CD4-positive, alpha-beta T cell (primary cell): ENCODE measurements around the gene CDH4. TPM values are rescaled to one million over a fixed set of nuclear protein-coding genes. Genes with fewer than 3 reads are reported as not detected.

Experiments used
- ATAC-seq: fragments of 200-7000 bp; cut with Tn5 transposase; one replicate; pipeline ENCODE4 v1.10.0; 2022; ENCODE audit warnings: mild to moderate bottlenecking; ENCODE audit not compliant: poor library complexity
- CTCF ChIA-PET: fragments of 350-600 bp; sonication (Branson Sonifier 250); formaldehyde crosslinking; loops from one replicate; lab custom pipeline; 2021; ENCODE audit warnings: antibody characterized with exemption, inconsistent platforms; lab: Charles Lee
- POLR2A ChIA-PET: fragments of 350-600 bp; sonication (Branson Sonifier 250); formaldehyde crosslinking; loops from one replicate; lab custom pipeline; 2021; ENCODE audit warnings: antibody characterized with exemption, inconsistent platforms; lab: Charles Lee
- DNase-seq, 14 experiments: peaks; one replicate each; pipeline ENCODE4 v3.0.0-alpha.2; 2013 to 2020; ENCODE audit warnings: mixed read lengths in 2 of 14
- H3K27ac ChIP-seq, 2 donors: one replicate each; pipeline versions ENCODE4 v1.5.1 to v1.7.0; 2013; ENCODE audit warnings: low read length in 2 of 2, low read depth in 1 of 2, mild to moderate bottlenecking in 1 of 2
- H3K27me3 ChIP-seq, 2 experiments: 1 replicate in 1 of 2; 2 replicates in 1 of 2; pipeline versions ENCODE4 v1.6.1 to v1.7.0; 2013; ENCODE audit warnings: low read length in 2 of 2, control low read depth in 1 of 2, mild to moderate bottlenecking in 1 of 2, moderate library complexity in 1 of 2; ENCODE audit not compliant: insufficient read depth in 2 of 2, control insufficient read depth in 1 of 2
- H3K36me3 ChIP-seq: one replicate; pipeline ENCODE4 v1.6.1; 2013; ENCODE audit warnings: low read length, control low read depth; ENCODE audit not compliant: insufficient read depth
- H3K4me1 ChIP-seq: one replicate; pipeline ENCODE4 v1.6.1; 2013; ENCODE audit warnings: low read length, control low read depth; ENCODE audit not compliant: insufficient read depth
- H3K4me3 ChIP-seq: one replicate; pipeline ENCODE4 v1.5.1; 2013; ENCODE audit warnings: mild to moderate bottlenecking, low read length, moderate library complexity
- H3K9me3 ChIP-seq, 2 experiments: 1 replicate in 1 of 2; 2 replicates in 1 of 2; pipeline versions ENCODE4 v1.6.1 to v1.7.0; 2013; ENCODE audit warnings: low read length in 2 of 2, mild to moderate bottlenecking in 2 of 2, control low read depth in 1 of 2, moderate library complexity in 1 of 2; ENCODE audit not compliant: control insufficient read depth in 1 of 2, insufficient read depth in 1 of 2
- H3K27ac Mint-ChIP-seq: one replicate; pipeline ENCODE4 v1.8.0; 2020; ENCODE audit warnings: mixed read lengths
- H3K27me3 Mint-ChIP-seq: one replicate; pipeline ENCODE4 v1.8.0; 2021; ENCODE audit warnings: mixed read lengths
- H3K36me3 Mint-ChIP-seq: one replicate; pipeline ENCODE4 v1.8.0; 2021; ENCODE audit warnings: low read depth, mixed read lengths
- H3K4me1 Mint-ChIP-seq: one replicate; pipeline ENCODE4 v1.8.0; 2021; ENCODE audit warnings: low read depth, mixed read lengths
- H3K4me3 Mint-ChIP-seq: one replicate; pipeline ENCODE4 v1.8.0; 2020; ENCODE audit warnings: mild to moderate bottlenecking, mixed read lengths
- H3K9me3 Mint-ChIP-seq: one replicate; pipeline ENCODE4 v1.8.0; 2020; ENCODE audit warnings: mixed read lengths
- intact Hi-C, 2 experiments: fragments of 100-400 bp; cut with DNase I in 1 of 2; cut with micrococcal nuclease in 1 of 2; formaldehyde crosslinking; loops; one replicate each; pipeline versions ENCODE4 v1.15.1 to v1.9.0; 2023 to 2025; cut with DNase I, micrococcal nuclease
- total RNA-seq, 174 experiments: library from RNA in 2 of 174; stranded (reverse) in 2 of 174; gene quantifications; one replicate each; pipeline ENCODE4 v1.2.3 and lab custom pipeline; 2021 to 2026
- TF ChIP-seq, protein P1 (sequence below): fragments of 200-600 bp; IDR thresholded peaks from one replicate; pipeline ENCODE4 v1.8.0; 2022; ENCODE audit warnings: antibody characterized with exemption, mild to moderate bottlenecking

The CDH4 gene
- total RNA-seq, 2 experiments from 2014 or later: 0.11 TPM

DNA sequence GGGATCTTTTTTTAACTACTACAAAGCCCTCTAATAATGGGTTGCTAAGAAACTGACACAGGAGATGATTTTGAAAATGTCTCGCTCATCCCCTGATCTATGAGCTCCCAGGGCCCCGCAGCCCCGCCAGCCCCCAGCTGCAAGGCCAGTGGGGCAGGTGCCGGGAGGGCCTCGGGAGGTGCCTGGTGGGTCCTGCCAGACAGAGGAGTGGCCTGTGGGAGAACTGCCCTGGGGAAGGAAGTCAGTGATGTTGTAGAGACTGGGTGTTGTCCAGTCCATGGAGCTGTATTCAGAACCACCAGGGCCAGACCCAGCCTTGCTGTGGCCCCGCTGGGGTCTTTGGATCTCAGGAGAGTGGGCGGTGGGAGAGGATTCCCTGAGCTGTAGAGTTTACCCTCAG, 554.9 kb downstream of the CDH4 start:
- DNase-seq (no peak), ATAC-seq (no peak)
- no peaks in the 10 kb centered on the region for H3K36me3 ChIP-seq
- H3K4me3 Mint-ChIP-seq: no peak overlapping the region
- no peaks in the 10 kb centered on the region for H3K4me1 Mint-ChIP-seq
- no peaks in the 10 kb centered on the region for H3K36me3 Mint-ChIP-seq
- H3K4me3 ChIP-seq: no peak overlapping the region
- H3K9me3 Mint-ChIP-seq: no peaks in the 10 kb centered on the region
- TF ChIP-seq, protein P1, sequence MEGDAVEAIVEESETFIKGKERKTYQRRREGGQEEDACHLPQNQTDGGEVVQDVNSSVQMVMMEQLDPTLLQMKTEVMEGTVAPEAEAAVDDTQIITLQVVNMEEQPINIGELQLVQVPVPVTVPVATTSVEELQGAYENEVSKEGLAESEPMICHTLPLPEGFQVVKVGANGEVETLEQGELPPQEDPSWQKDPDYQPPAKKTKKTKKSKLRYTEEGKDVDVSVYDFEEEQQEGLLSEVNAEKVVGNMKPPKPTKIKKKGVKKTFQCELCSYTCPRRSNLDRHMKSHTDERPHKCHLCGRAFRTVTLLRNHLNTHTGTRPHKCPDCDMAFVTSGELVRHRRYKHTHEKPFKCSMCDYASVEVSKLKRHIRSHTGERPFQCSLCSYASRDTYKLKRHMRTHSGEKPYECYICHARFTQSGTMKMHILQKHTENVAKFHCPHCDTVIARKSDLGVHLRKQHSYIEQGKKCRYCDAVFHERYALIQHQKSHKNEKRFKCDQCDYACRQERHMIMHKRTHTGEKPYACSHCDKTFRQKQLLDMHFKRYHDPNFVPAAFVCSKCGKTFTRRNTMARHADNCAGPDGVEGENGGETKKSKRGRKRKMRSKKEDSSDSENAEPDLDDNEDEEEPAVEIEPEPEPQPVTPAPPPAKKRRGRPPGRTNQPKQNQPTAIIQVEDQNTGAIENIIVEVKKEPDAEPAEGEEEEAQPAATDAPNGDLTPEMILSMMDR: no peak
- no peaks in the 10 kb centered on the region for H3K4me1 ChIP-seq
- H3K9me3 ChIP-seq: no peaks in the 10 kb centered on the region
- POLR2A ChIA-PET: no interaction called here
- intact Hi-C loops: no loop called here
- no peaks in the 10 kb centered on the region for H3K27me3 ChIP-seq
- H3K27ac Mint-ChIP-seq: no peak overlapping the region
- H3K27me3 Mint-ChIP-seq: peaks cover 6% of the 10 kb centered on the region
- CTCF ChIA-PET: no interaction called here
- no peak overlapping the region for H3K27ac ChIP-seq

GRCh38 chr20:61807471-61808160, 555.6 kb downstream of the CDH4 start:
- H3K9me3 ChIP-seq: no peaks in the 10 kb centered on the region
- H3K4me3 Mint-ChIP-seq: no peak overlapping the region
- no peaks in the 10 kb centered on the region for H3K27me3 ChIP-seq
- ChIA-PET POLR2A (no interaction called here), CTCF (no interaction called here)
- H3K4me1 ChIP-seq: no peaks in the 10 kb centered on the region
- no peaks in the 10 kb centered on the region for H3K9me3 Mint-ChIP-seq
- intact Hi-C loops: no loop called here
- TF ChIP-seq, protein P1: no peak
- no peaks in the 10 kb centered on the region for H3K36me3 Mint-ChIP-seq
- peaks cover 5% of the 10 kb centered on the region for H3K27me3 Mint-ChIP-seq
- DNase-seq (no peak), ATAC-seq (no peak)
- H3K36me3 ChIP-seq: no peaks in the 10 kb centered on the region
- no peaks in the 10 kb centered on the region for H3K4me1 Mint-ChIP-seq
- no peak overlapping the region for H3K4me3 ChIP-seq
- no peak overlapping the region for H3K27ac Mint-ChIP-seq
- H3K27ac ChIP-seq: no peak overlapping the region

- intact Hi-C loops: no loop called here
- Histone ChIP-seq H3K27ac (no peak overlapping the region), H3K4me3 (no peak overlapping the region), H3K9me3 (no peaks in the 10 kb centered on the region), H3K4me1 (no peaks in the 10 kb centered on the region), H3K36me3 (no peaks in the 10 kb centered on the region), H3K27me3 (no peaks in the 10 kb centered on the region)
- Mint-ChIP-seq H3K27ac (no peak overlapping the region), H3K27me3 (peaks cover 5% of the 10 kb centered on the region), H3K4me1 (no peaks in the 10 kb centered on the region), H3K36me3 (no peaks in the 10 kb centered on the region), H3K9me3 (no peaks in the 10 kb centered on the region), H3K4me3 (no peak overlapping the region)
- CTCF ChIA-PET: no interaction called here
- DNase-seq: no peak
- POLR2A ChIA-PET: no interaction called here
- no peak for ATAC-seq
- TF ChIP-seq, protein P1: no peak
Observed at GRCh38 chr20:61808447-61808846, 556.4 kb downstream of the CDH4 start.
